Suprapubic skin (tissue), 4 donors: ENCODE data around the gene LIN7A. TPM values are rescaled to one million over a fixed set of nuclear protein-coding genes. Genes with fewer than 3 reads are reported as not detected.
A peak's percentile ranks its signal among the peaks of the same experiment; 100 is the strongest.

Experiments
- DNase-seq, 2 donors: peaks; one replicate each; pipeline ENCODE4 v3.0.0-alpha.2; 2019; ENCODE audit warnings: low spot score in 2 of 2
- H3K27ac ChIP-seq: fragments of 200-600 bp; sonication (generic); one replicate; pipeline ENCODE4 v1.5.1; 2019
- H3K27me3 ChIP-seq: fragments of 200-600 bp; sonication (generic); one replicate; pipeline ENCODE4 v1.5.1; 2019
- H3K36me3 ChIP-seq: fragments of 200-600 bp; sonication (generic); one replicate; pipeline ENCODE4 v1.5.1; 2019
- H3K4me1 ChIP-seq: fragments of 200-600 bp; sonication (generic); one replicate; pipeline ENCODE4 v1.5.1; 2019
- H3K4me3 ChIP-seq: fragments of 200-600 bp; sonication (generic); one replicate; pipeline ENCODE4 v1.5.1; 2019; ENCODE audit warnings: mild to moderate bottlenecking
- H3K9me3 ChIP-seq: fragments of 200-600 bp; sonication (generic); one replicate; pipeline ENCODE4 v1.5.1; 2019
- CTCF ChIP-seq, 2 donors: fragments of 200-600 bp in 1 of 2; fragments of 450-650 bp in 1 of 2; sonication (generic) in 1 of 2; IDR thresholded peaks; one replicate each; pipeline ENCODE4 v1.5.1; 2016 to 2019; ENCODE audit warnings: antibody characterized with exemption in 2 of 2, mild to moderate bottlenecking in 1 of 2, moderate library complexity in 1 of 2
- EP300 ChIP-seq: sonication (generic); formaldehyde crosslinking; IDR thresholded peaks from one replicate; pipeline ENCODE4 v1.6.1; 2017; ENCODE audit warnings: antibody characterized with exemption
- POLR2A ChIP-seq, 2 donors: fragments of 450-650 bp; IDR thresholded peaks; one replicate each; pipeline ENCODE4 v1.6.1; 2017; ENCODE audit warnings: antibody characterized with exemption in 2 of 2, mild to moderate bottlenecking in 2 of 2, moderate library complexity in 2 of 2
- POLR2AphosphoS5 ChIP-seq, 3 donors: sonication (generic); formaldehyde crosslinking; IDR thresholded peaks; one replicate each; pipeline ENCODE4 v1.6.1; 2017; ENCODE audit warnings: antibody characterized with exemption in 3 of 3
- WGBS: methylation state at CpG from one replicate; pipeline ENCODE4 v1.1.5; 2018; 5-methylcytosine and 5-hydroxymethylcytosine counted together
- total RNA-seq, 4 donors: library from RNA; depleted of rRNA; stranded (reverse); fragments of >200 nt; gene quantifications; one replicate each; pipeline ENCODE4 v1.1.0, GENCODE V29; 2016

Gene LIN7A
- total RNA-seq, 4 donors from 2014 or later, result 0.30 to 2.6 (median 0.81) TPM

- Histone ChIP-seq H3K4me3 (no peak overlapping the region), H3K36me3 (no peaks in the 10 kb centered on the region), H3K27me3 (no peaks in the 10 kb centered on the region), H3K4me1 (no peaks in the 10 kb centered on the region), H3K9me3 (no peaks in the 10 kb centered on the region), H3K27ac (no peak overlapping the region)
- DNase-seq, result no peak
- 93% methylated on average over 2 of the region's 2 CpGs for WGBS
- no peak for TF ChIP-seq POLR2A (IDR thresholded peaks at IDR 0.05)
- TF ChIP-seq POLR2AphosphoS5 (IDR thresholded peaks at IDR 0.05), result no peak
- TF ChIP-seq CTCF (IDR thresholded peaks at IDR 0.05), result no peak
- TF ChIP-seq EP300, result no peak
These were observed 166.8 kb downstream of the LIN7A start for GRCh38 chr12:80770958-80771357.

GRCh38 chr12:80769553-80770140 lies 168.1 kb downstream of the LIN7A start:
- H3K4me1 ChIP-seq, result no peaks in the 10 kb centered on the region
- no peak overlapping the region for H3K27ac ChIP-seq
- H3K9me3 ChIP-seq, result no peaks in the 10 kb centered on the region
- no peak overlapping the region for H3K4me3 ChIP-seq
- no peaks in the 10 kb centered on the region for H3K36me3 ChIP-seq
- no peak for DNase-seq
- TF ChIP-seq CTCF (IDR thresholded peaks at IDR 0.05) (no peak), POLR2AphosphoS5 (IDR thresholded peaks at IDR 0.05) (no peak), POLR2A (IDR thresholded peaks at IDR 0.05) (no peak), EP300 (no peak)
- no peaks in the 10 kb centered on the region for H3K27me3 ChIP-seq
- WGBS, result 69% methylated on average over 1 of the region's 1 CpG

GRCh38 chr12:80766897-80767296 lies 170.8 kb downstream of the LIN7A start:
- TF ChIP-seq POLR2A (IDR thresholded peaks at IDR 0.05) (no peak), CTCF (IDR thresholded peaks at IDR 0.05) (no peak), EP300 (no peak), POLR2AphosphoS5 (IDR thresholded peaks at IDR 0.05) (no peak)
- Histone ChIP-seq H3K27me3 (no peaks in the 10 kb centered on the region), H3K27ac (no peak overlapping the region), H3K4me1 (no peaks in the 10 kb centered on the region), H3K36me3 (no peaks in the 10 kb centered on the region), H3K4me3 (no peak overlapping the region), H3K9me3 (no peaks in the 10 kb centered on the region)
- DNase-seq, result no peak
- WGBS, result 64% methylated on average over 2 of the region's 2 CpGs

- H3K4me1 ChIP-seq, result no peaks in the 10 kb centered on the region
- no peak overlapping the region for H3K4me3 ChIP-seq
- no peak overlapping the region for H3K27ac ChIP-seq
- WGBS, result 90% methylated on average over 1 of the region's 1 CpG
- no peak for DNase-seq
- H3K36me3 ChIP-seq, result no peaks in the 10 kb centered on the region
- no peaks in the 10 kb centered on the region for H3K9me3 ChIP-seq
- no peaks in the 10 kb centered on the region for H3K27me3 ChIP-seq
- TF ChIP-seq POLR2AphosphoS5 (IDR thresholded peaks at IDR 0.05), result no peak
- TF ChIP-seq POLR2A (IDR thresholded peaks at IDR 0.05), result no peak
- TF ChIP-seq CTCF (IDR thresholded peaks at IDR 0.05), result no peak
- TF ChIP-seq EP300, result no peak
These were observed 171.5 kb downstream of the LIN7A start for GRCh38 chr12:80766210-80766609.

GRCh38 chr12:80763874-80764273 lies 173.9 kb downstream of the LIN7A start:
- H3K4me1 ChIP-seq, result no peaks in the 10 kb centered on the region
- H3K27me3 ChIP-seq, result no peaks in the 10 kb centered on the region
- 4% methylated on average over 4 of the region's 4 CpGs for WGBS
- DNase-seq, result no peak
- no peaks in the 10 kb centered on the region for H3K36me3 ChIP-seq
- H3K4me3 ChIP-seq, result no peak overlapping the region
- TF ChIP-seq POLR2A (IDR thresholded peaks at IDR 0.05), result no peak
- peak; percentile 33 to 49 for TF ChIP-seq CTCF (IDR thresholded peaks at IDR 0.05)
- TF ChIP-seq EP300, result no peak
- no peak for TF ChIP-seq POLR2AphosphoS5 (IDR thresholded peaks at IDR 0.05)
- no peak overlapping the region for H3K27ac ChIP-seq
- H3K9me3 ChIP-seq, result no peaks in the 10 kb centered on the region
